M059J (cell line): ENCODE results near the gene DBH. TPM values are rescaled to one million over a fixed set of nuclear protein-coding genes. Genes with fewer than 3 reads are reported as not detected.
"Not testable (repeated sequence)": the region's sequence is repeated elsewhere in the genome, so short reads cannot be mapped to it uniquely, and the experiment has no call there.

Experiments used
- DNase-seq: peaks from one replicate; pipeline ENCODE4 v3.0.0-alpha.2; 2012; ENCODE audit warnings: low read depth
- total RNA-seq: library from RNA; depleted of rRNA; stranded (reverse); fragments of >200 nt; shearing (Covaris generic); gene quantifications from 2 replicates; pipeline ENCODE4 v1.2.3, GENCODE V29; 2014

Gene DBH
- total RNA-seq, 1 experiment from 2014 or later = not detected

- DNase-seq = no peak
These were observed 30.2 kb downstream of the DBH start for GRCh38 chr9:133666387-133666786.

GRCh38 chr9:133666845-133667244 is 30.7 kb downstream of the DBH start:
- no peak for DNase-seq

- no peak for DNase-seq
These were observed 31.7 kb downstream of the DBH start for GRCh38 chr9:133667759-133668450.

- DNase-seq = no peak
These were observed 33.1 kb downstream of the DBH start for GRCh38 chr9:133669182-133669801.

GRCh38 chr9:133670466-133670865 is 34.3 kb downstream of the DBH start:
- no peak for DNase-seq

GRCh38 chr9:133671371-133671770 is 35.2 kb downstream of the DBH start:
- no peak for DNase-seq

GRCh38 chr9:133672503-133673257 is 36.5 kb downstream of the DBH start:
- DNase-seq = no peak

- DNase-seq = no peak
These were observed 37.1 kb downstream of the DBH start for GRCh38 chr9:133673258-133673655.

- DNase-seq = no peak
These were observed 37.9 kb downstream of the DBH start for GRCh38 chr9:133674091-133674490.

GRCh38 chr9:133675796-133676195 is 39.6 kb downstream of the DBH start:
- not testable (repeated sequence) for DNase-seq

- no peak for DNase-seq
These were observed 40.3 kb downstream of the DBH start for GRCh38 chr9:133676450-133676849.

GRCh38 chr9:133677126-133678010 is 41.2 kb downstream of the DBH start:
- no peak for DNase-seq

GRCh38 chr9:133679056-133679455 is 42.9 kb downstream of the DBH start:
- no peak for DNase-seq

GRCh38 chr9:133679466-133680061 is 43.4 kb downstream of the DBH start:
- no peak for DNase-seq

GRCh38 chr9:133680250-133680975 is 44.2 kb downstream of the DBH start:
- DNase-seq = no peak

- DNase-seq = no peak
These were observed 45.0 kb downstream of the DBH start for GRCh38 chr9:133680976-133681657.

- no peak for DNase-seq
These were observed 45.6 kb downstream of the DBH start for GRCh38 chr9:133681658-133682306.

GRCh38 chr9:133682818-133683585 is 46.8 kb downstream of the DBH start:
- DNase-seq = no peak

GRCh38 chr9:133683586-133684120 is 47.5 kb downstream of the DBH start:
- DNase-seq = no peak
